COLO829 (cell line): ENCODE data around the gene RNF224.

Experiments
- DNase-seq: peaks from one replicate; pipeline ENCODE4 v3.0.0; 2012; ENCODE audit warnings: low spot score

RNF224 gene

GRCh38 chr9:137273611-137274320 is 46.5 kb downstream of the RNF224 start:
- DNase-seq, result no peak

- no peak for DNase-seq
These were observed 47.9 kb downstream of the RNF224 start for GRCh38 chr9:137275203-137275587.

GRCh38 chr9:137275588-137276472 is 48.5 kb downstream of the RNF224 start:
- no peak for DNase-seq

- no peak for DNase-seq
These were observed 49.4 kb downstream of the RNF224 start for GRCh38 chr9:137276473-137277328.

GRCh38 chr9:137277329-137278041 is 50.2 kb downstream of the RNF224 start, which contains the start of gene TOR4A:
Gene TOR4A, plus strand, starts transcription at chr9:137277726. Its CDS starts 964 bp downstream, at chr9:137278690.
- no peak for DNase-seq

- no peak for DNase-seq
These were observed 50.9 kb downstream of the RNF224 start for GRCh38 chr9:137278061-137278701.
